ENCODE data around the gene NFIA.

The NFIA gene

DNA sequence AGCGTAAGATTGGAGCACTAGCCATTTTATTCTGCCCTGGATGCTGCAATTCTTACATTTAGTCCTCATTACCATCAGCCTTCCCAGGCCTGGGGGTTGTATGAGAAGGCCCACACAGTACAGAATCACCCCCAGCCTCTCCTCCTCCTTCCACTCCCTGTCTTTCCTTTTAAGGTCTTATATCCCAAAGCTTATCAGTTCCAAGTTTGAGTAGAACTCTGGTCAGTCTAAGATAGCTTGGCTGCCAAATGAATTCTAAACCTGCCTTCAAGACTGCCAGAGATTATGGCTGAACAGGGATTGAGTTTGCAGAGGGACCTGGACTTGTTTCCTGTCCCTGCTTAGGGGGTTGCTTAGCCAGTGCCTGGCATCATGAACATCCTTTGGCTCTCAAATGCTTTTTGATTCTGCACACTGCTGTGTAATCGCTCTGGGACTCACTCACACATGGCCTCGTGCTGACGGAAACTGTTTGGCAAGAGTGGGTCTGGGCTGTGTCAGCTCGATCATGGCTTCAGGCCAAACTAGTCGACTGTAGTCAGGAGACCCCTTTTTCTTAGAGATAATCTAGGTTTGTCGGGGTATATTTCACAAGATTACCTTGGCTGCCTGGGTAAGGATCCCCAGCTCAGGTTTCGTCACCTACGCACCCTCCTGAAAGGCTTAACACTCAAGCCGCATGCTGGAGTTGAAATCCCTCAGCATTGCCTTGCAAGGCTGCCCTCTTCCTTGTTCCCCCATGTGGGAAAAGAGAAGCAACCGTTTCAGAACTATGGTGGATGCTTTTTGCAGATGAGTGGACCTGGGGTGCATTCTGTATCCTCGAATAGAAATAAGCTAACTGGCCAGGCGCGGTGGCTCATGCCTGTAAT is 252.6 kb downstream of the NFIA start:
- no peak for DNase-seq (ENCODE audit: low read depth)

GRCh38 chr1:61337037-61337436 is 254.7 kb downstream of the NFIA start:
- no peak for DNase-seq (ENCODE audit: low read depth)

- no peak for DNase-seq (ENCODE audit: low read depth)
Measured at GRCh38 chr1:61337441-61337951, 255.1 kb downstream of the NFIA start.

DNA sequence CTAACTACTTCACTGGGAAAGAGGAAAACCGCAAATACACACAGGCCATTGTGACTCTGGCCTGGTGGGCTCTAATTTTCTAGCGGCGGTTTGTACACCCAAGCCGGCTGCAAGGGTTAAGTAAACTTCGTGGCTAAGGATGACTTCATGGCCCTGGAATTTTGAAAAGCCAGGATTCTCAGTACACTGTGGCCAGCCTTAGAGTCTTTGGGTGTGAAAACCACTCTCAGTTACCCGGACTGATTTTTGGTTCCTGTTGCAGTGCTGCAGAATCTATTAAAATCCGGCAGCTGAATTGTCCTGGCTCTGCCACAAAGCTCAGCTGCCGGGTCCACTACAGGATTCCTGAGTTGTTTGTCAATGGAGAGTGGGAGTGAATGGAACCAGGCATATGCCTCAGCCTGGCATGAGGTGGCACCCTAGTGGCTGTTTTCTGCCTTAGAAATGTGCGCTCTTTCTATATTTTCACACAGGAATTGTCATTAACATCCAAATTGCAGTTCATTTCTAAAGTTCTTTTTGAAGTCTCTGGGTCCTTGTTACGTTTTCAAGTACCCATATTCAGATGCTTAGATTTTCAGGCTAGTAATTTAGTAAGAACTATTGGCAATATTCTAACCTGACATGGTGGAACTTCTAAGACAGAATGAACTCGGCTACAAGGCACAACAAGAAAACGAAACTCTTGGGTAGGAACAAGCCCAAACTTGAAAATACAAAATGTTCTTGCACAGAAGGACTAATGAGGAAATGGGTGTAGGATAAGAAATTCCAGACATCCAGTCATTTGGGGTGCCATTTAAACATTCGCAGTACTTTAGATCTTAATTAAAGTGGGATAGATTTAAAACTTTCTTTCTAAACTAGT is 255.9 kb downstream of the NFIA start:
- DNase-seq (ENCODE audit: low read depth): no peak

DNA sequence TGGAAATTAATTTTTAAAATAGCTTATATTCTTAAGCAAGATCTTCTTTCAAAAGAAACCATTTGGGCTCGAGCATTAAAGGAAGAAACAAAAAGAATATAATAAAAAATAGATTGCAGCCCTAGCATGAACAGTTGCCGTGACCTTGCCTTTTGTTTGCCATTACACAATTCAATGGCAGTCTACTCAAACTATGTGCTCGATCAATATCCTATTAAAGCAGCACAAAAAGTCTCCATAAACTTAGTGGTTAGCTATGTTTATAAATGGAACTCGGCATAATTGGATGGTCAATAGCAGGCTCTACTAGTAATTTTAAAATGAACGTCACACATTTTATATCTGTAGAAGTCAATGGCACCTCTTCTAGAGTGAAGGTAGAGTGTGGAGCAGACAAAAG is 256.5 kb downstream of the NFIA start:
- no peak for DNase-seq (ENCODE audit: low read depth)

GRCh38 chr1:61341426-61341825 is 259.1 kb downstream of the NFIA start:
- DNase-seq (ENCODE audit: low read depth): no peak

GRCh38 chr1:61343734-61344420 is 261.5 kb downstream of the NFIA start:
- no peak for DNase-seq (ENCODE audit: low read depth)

- no peak for DNase-seq (ENCODE audit: low read depth)
Measured at GRCh38 chr1:61344696-61345095, 262.3 kb downstream of the NFIA start.

- no peak for DNase-seq (ENCODE audit: low read depth)
Measured at GRCh38 chr1:61348025-61348665, 265.8 kb downstream of the NFIA start.

GRCh38 chr1:61352845-61353435 is 270.6 kb downstream of the NFIA start:
- no peak for DNase-seq (ENCODE audit: low read depth)

- DNase-seq (ENCODE audit: low read depth): no peak
Measured at GRCh38 chr1:61353797-61354406, 271.5 kb downstream of the NFIA start.

GRCh38 chr1:61356016-61356415 is 273.7 kb downstream of the NFIA start:
- no peak for DNase-seq (ENCODE audit: low read depth)

GRCh38 chr1:61356995-61357394 is 274.6 kb downstream of the NFIA start:
- DNase-seq (ENCODE audit: low read depth): no peak

GRCh38 chr1:61357539-61357938 is 275.2 kb downstream of the NFIA start:
- no peak for DNase-seq (ENCODE audit: low read depth)

DNA sequence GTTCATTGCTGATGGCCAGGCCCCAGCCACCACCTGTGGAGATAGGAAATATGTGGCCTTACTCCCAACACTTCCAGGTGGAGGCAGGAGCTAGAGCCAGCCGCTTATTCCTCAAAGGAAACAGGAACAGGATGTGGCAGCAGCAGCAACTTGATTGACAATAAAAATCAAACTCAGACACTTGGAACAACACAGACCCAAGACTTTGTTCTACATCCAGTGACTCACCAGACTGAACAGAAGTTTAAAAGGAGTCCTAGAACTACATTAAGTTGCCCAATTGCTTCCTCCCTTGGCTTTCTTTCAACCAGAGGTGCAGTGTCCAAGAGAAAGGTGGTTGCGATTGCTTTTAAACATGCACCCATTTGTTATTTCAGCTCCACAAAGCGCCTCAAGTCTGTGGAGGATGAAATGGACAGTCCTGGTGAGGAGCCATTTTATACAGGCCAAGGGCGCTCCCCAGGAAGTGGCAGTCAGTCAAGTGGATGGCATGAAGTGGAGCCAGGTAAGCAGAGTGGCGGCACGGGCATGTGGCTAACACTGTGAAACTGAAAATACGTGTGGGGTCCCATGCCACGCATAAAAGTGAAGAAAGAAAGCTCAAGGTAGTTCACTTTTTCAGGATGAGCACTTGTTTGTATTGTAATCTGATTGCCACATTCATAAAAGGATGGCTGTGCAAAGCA is 276.6 kb downstream of the NFIA start:
- DNase-seq (ENCODE audit: low read depth): no peak

DNA sequence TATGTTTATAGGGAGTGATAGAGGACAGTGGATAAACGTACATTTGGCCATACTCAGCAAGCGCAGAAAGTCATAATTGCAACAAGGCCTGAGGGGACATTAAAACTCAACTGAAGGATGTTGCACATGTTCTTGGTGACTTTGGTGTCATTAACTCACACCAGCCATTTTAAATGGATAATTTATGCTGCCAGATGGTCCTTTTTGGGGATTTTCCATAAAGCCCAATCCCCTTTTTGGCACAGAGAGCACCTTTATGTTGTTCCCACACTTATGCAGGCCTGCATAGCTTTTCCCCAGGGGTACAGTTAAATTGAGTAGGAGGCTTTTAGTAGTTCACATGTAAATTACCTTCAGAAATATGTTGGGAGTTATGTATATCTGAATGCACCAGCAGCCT is 279.6 kb downstream of the NFIA start:
- DNase-seq (ENCODE audit: low read depth): no peak

GRCh38 chr1:61362351-61362750 is 280.0 kb downstream of the NFIA start:
- no peak for DNase-seq (ENCODE audit: low read depth)

- DNase-seq (ENCODE audit: low read depth): no peak
Measured at GRCh38 chr1:61368366-61368765, 286.0 kb downstream of the NFIA start.

- DNase-seq (ENCODE audit: low read depth): no peak
Measured at GRCh38 chr1:61368876-61369275, 286.5 kb downstream of the NFIA start.

DNA sequence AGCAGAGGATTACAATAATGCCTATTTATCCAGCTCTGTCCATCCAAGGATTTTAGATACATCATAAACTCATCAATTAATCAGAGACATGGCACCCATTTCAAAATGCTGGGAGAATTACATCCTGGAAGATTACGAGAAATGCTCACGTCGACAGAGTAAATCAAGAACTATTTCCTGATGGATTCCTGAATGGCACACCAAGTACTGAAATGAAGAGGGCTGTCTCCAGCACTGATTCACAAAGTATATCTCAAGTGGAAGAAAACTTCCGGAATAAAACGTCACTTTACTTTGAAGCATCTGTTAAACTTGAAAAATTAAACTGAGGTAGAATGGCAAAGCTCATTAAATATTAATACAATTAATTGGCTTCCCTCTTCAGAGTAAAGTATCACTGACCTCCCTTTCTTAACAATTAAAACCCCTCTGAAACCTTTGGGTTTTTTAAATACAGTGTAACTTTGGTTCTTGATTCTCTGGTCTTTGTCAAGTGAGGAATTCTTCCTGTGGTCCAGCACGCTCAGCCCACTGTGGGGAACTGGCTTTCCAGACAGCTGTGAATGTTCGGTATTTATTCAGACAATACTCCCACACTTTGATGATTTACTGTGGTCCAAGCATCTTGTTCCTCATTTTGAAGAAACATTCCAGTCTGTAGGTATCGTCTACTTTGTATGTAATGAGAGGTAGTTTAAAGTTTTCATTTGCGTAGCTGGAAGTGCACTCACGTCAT is 288.0 kb downstream of the NFIA start:
- DNase-seq (ENCODE audit: low read depth): no peak

All from activated gamma-delta T cell treated with anti-CD3 and anti-CD28 coated beads, Interleukin-2, amount 50 U/mL, for 16 hours (primary cell).